Testis (tissue), 3 donors: ENCODE data around the gene CLIC4. TPM values are rescaled to one million over a fixed set of nuclear protein-coding genes. Genes with fewer than 3 reads are reported as not detected.
"Not testable (repeated sequence)": the region's sequence is repeated elsewhere in the genome, so short reads cannot be mapped to it uniquely, and the experiment has no call there.

Experiments
- DNase-seq: peaks from one replicate; pipeline ENCODE4 v3.0.0-alpha.2; 2019
- H3K27ac ChIP-seq, 2 donors: fragments of 200-600 bp; sonication (generic); one replicate each; pipeline ENCODE4 v1.5.1; 2019
- H3K27me3 ChIP-seq: fragments of 200-600 bp; sonication (generic); one replicate; pipeline ENCODE4 v1.5.1; 2019
- H3K36me3 ChIP-seq: fragments of 200-600 bp; sonication (generic); one replicate; pipeline ENCODE4 v1.5.1; 2017; ENCODE audit warnings: low read depth; ENCODE audit errors: missing control alignments
- H3K4me1 ChIP-seq: fragments of 200-600 bp; sonication (generic); one replicate; pipeline ENCODE4 v1.5.1; 2019
- H3K4me3 ChIP-seq, 2 donors: fragments of 200-600 bp; sonication (generic); one replicate each; pipeline ENCODE4 v1.5.1; 2017 to 2019
- H3K9me3 ChIP-seq: fragments of 200-600 bp; sonication (generic); one replicate; pipeline ENCODE4 v1.5.1; 2017
- CTCF ChIP-seq, 3 experiments: fragments of 450-650 bp in 2 of 3; fragments of 200-600 bp in 1 of 3; sonication (generic) in 1 of 3; IDR thresholded peaks; one replicate each; pipeline ENCODE4 v1.5.1; 2016 to 2019; ENCODE audit warnings: antibody characterized with exemption in 3 of 3, mild to moderate bottlenecking in 2 of 3, moderate library complexity in 1 of 3
- POLR2A ChIP-seq: fragments of 450-650 bp; IDR thresholded peaks from one replicate; pipeline ENCODE4 v1.6.1; 2017; ENCODE audit warnings: antibody characterized with exemption, mild to moderate bottlenecking, moderate library complexity
- WGBS, 2 donors: methylation state at CpG; one replicate each; pipeline ENCODE4 v1.1.5; 2018; 5-methylcytosine and 5-hydroxymethylcytosine counted together
- intact Hi-C: fragments of 100-400 bp; cut with DNase I; formaldehyde crosslinking; loops from one replicate; pipeline ENCODE4 v1.15.1; 2023; ENCODE audit warnings: low total_unique reads
- polyA plus RNA-seq: library from polyadenylated mRNA; stranded (reverse); fragments of 350-450 nt; fragmentation: Illumina TruSeq; extraction: RNeasy Lipid Tissue Mini Kit (QIAGEN cat#74804); gene quantifications from one replicate; pipeline ENCODE4 v1.2.3, GENCODE V29; 2014; ENCODE audit warnings: low read depth, low replicate concordance; ENCODE audit not compliant: insufficient read depth
- total RNA-seq, 2 donors: library from RNA; depleted of rRNA; stranded (reverse); fragments of >200 nt; gene quantifications; one replicate each; pipeline ENCODE4 v1.2.3, GENCODE V29; 2016

Gene CLIC4
- total and polyA plus RNA-seq, 3 donors from 2014 or later = 47.2 to 72.4 (median 48.8) TPM

- no peaks in the 10 kb centered on the region for H3K27me3 ChIP-seq
- intact Hi-C loops = no loop called here
- no peaks in the 10 kb centered on the region for H3K36me3 ChIP-seq
- H3K4me1 ChIP-seq = peaks cover 4% of the 10 kb centered on the region
- TF ChIP-seq POLR2A (no peak), CTCF (IDR thresholded peaks at IDR 0.05) (no peak)
- H3K4me3 ChIP-seq = no peak overlapping the region
- H3K9me3 ChIP-seq = no peaks in the 10 kb centered on the region
- 95 to 100% methylated on average over 1 of the region's 1 CpG for WGBS, 2 donors
- DNase-seq = no peak
- H3K27ac ChIP-seq = no peak overlapping the region
Measured at GRCh38 chr1:24749252-24749651, 4.0 kb downstream of the CLIC4 start.

GRCh38 chr1:24749886-24750285, 4.6 kb downstream of the CLIC4 start:
- intact Hi-C loops = no loop called here
- Histone ChIP-seq H3K36me3 (no peaks in the 10 kb centered on the region), H3K27me3 (no peaks in the 10 kb centered on the region), H3K9me3 (no peaks in the 10 kb centered on the region), H3K4me1 (peaks cover 4% of the 10 kb centered on the region), H3K4me3 (no peak overlapping the region), H3K27ac (no peak overlapping the region)
- 77 to 79% methylated on average over 8 of the region's 8 CpGs for WGBS, 2 donors
- DNase-seq = peak; percentile 25
- TF ChIP-seq POLR2A = no peak
- TF ChIP-seq CTCF (IDR thresholded peaks at IDR 0.05) = no peak

- no peak for DNase-seq
- Histone ChIP-seq H3K9me3 (no peaks in the 10 kb centered on the region), H3K27ac (no peak overlapping the region), H3K36me3 (no peaks in the 10 kb centered on the region), H3K27me3 (no peaks in the 10 kb centered on the region), H3K4me1 (peaks cover 4% of the 10 kb centered on the region), H3K4me3 (no peak overlapping the region)
- intact Hi-C loops = no loop called here
- TF ChIP-seq POLR2A (no peak), CTCF (IDR thresholded peaks at IDR 0.05) (no peak)
- 85 to 100% methylated on average over 1 of the region's 1 CpG for WGBS, 2 donors
Measured at GRCh38 chr1:24751833-24752232, 6.6 kb downstream of the CLIC4 start.

- 80 to 87% methylated on average over 3 of the region's 3 CpGs for WGBS, 2 donors
- Histone ChIP-seq H3K9me3 (no peaks in the 10 kb centered on the region), H3K27ac (no peak overlapping the region), H3K27me3 (no peaks in the 10 kb centered on the region), H3K4me1 (peaks cover 4% of the 10 kb centered on the region), H3K36me3 (no peaks in the 10 kb centered on the region), H3K4me3 (no peak overlapping the region)
- TF ChIP-seq POLR2A (no peak), CTCF (IDR thresholded peaks at IDR 0.05) (no peak)
- intact Hi-C loops = no loop called here
- DNase-seq = no peak
Measured at GRCh38 chr1:24752305-24752704, 7.1 kb downstream of the CLIC4 start.

GRCh38 chr1:24754229-24754628, 9.0 kb downstream of the CLIC4 start:
- intact Hi-C loops = no loop called here
- TF ChIP-seq CTCF (IDR thresholded peaks at IDR 0.05) = no peak
- no peak for TF ChIP-seq POLR2A
- no peak overlapping the region for H3K4me3 ChIP-seq
- H3K9me3 ChIP-seq = no peaks in the 10 kb centered on the region
- WGBS, 2 donors = 67 to 74% methylated on average over 5 of the region's 5 CpGs
- H3K36me3 ChIP-seq = no peaks in the 10 kb centered on the region
- DNase-seq = no peak
- H3K27me3 ChIP-seq = no peaks in the 10 kb centered on the region
- H3K4me1 ChIP-seq = no peaks in the 10 kb centered on the region
- H3K27ac ChIP-seq = peak overlapping the region in 1 of 2 donors; percentile 27

- H3K27ac ChIP-seq, DNase-seq, H3K4me1 ChIP-seq, H3K4me3 ChIP-seq, H3K27me3 ChIP-seq, H3K9me3 ChIP-seq, H3K36me3 ChIP-seq, intact Hi-C loops: not testable (repeated sequence)
- WGBS, 2 donors = 93 to 95% methylated on average over 6 of the region's 6 CpGs
Measured at GRCh38 chr1:24755323-24755722, 10.1 kb downstream of the CLIC4 start.
